Pancreas (tissue), 10 donors: ENCODE results near the gene DHRS9. TPM values are rescaled to one million over a fixed set of nuclear protein-coding genes. Genes with fewer than 3 reads are reported as not detected.

Source experiments
- ATAC-seq, 4 donors: fragments of 200-7000 bp; cut with Tn5 transposase; one replicate each; pipeline versions ENCODE4 v1.8.0 to v1.9.1; 2020; ENCODE audit warnings: mild to moderate bottlenecking in 4 of 4, moderate library complexity in 4 of 4
- DNase-seq, 6 donors: peaks; one replicate each; pipeline ENCODE4 v3.0.0-alpha.2; 2020
- FAIRE-seq: peaks from 2 replicates; lab custom pipeline; 2012; peaks lifted over from hg19 to GRCh38; lab: Jason Lieb, UNC
- H3K27ac ChIP-seq, 4 donors: fragments of 200-600 bp; sonication (generic); 1 replicate in 3 of 4; 2 replicates in 1 of 4; pipeline versions ENCODE4 v1.5.0 to v1.8.0; 2020
- H3K27me3 ChIP-seq, 4 donors: fragments of 200-600 bp; one replicate each; pipeline ENCODE4 v1.8.0; 2021
- H3K36me3 ChIP-seq, 3 donors: fragments of 200-600 bp; sonication (generic) in 1 of 3; one replicate each; pipeline versions ENCODE4 v1.5.0 to v1.8.0; 2020 to 2021
- H3K4me1 ChIP-seq, 3 donors: fragments of 200-600 bp; one replicate each; pipeline ENCODE4 v1.8.0; 2021
- H3K4me3 ChIP-seq, 4 donors: fragments of 200-600 bp; sonication (generic) in 2 of 4; one replicate each; pipeline versions ENCODE4 v1.5.0 to v1.8.0; 2020 to 2021
- H3K9me3 ChIP-seq, 4 donors: fragments of 200-600 bp; one replicate each; pipeline ENCODE4 v1.8.0; 2021
- CTCF ChIP-seq, 4 donors: fragments of 200-600 bp; sonication (generic) in 3 of 4; IDR thresholded peaks; one replicate each; pipeline versions ENCODE4 v1.5.0 to v1.8.0; 2021; ENCODE audit warnings: antibody characterized with exemption in 4 of 4
- WGBS, 2 donors: extraction: QIAGEN DNeasy Blood & Tissue Kit; methylation state at CpG; one replicate each; pipeline ENCODE4 v1.1.7; 2013; 5-methylcytosine and 5-hydroxymethylcytosine counted together
- intact Hi-C, 3 donors: fragments of 100-400 bp; cut with DNase I; formaldehyde crosslinking; loops; one replicate each; pipeline versions ENCODE4 v1.11.1 to v1.14.2; 2022
- polyA plus RNA-seq, 2 donors: library from polyadenylated mRNA; stranded (reverse); fragments of 200-250 nt; gene quantifications; one replicate each; pipeline ENCODE4 v1.2.3, GENCODE V29; 2013
- total RNA-seq, 6 donors: library from RNA; stranded (reverse); fragmentation: NEBNext Ultra II Directional in 4 of 6; extraction: Animal tissue kit (Norgen Biotek cat#: 25700) in 4 of 6; gene quantifications; one replicate each; pipeline versions ENCODE4 v1.2.1 to v1.2.4, GENCODE V29; 2021 to 2023
- donor health status: healthy with polysubstance abuse.
- donor health status: DM: no; HTN: no; CAD: no; lungs with moderate emphysema.
- donor health status: DM: no; HTN: no; CAD: no.
- donor health status: control.
- donor health status: control.
- donor health status: Bipolar disorder and iron deficiency.
- donor health status: DM: yes; HTN: yes; CAD: no.
- donor health status: DM: no; HTN: no; CAD: no.
- donor health status: DM: no; HTN: no; CAD: no.
- donor health status: DM: yes; HTN: yes; CAD: no.

The DHRS9 gene
- total and polyA plus RNA-seq, 8 donors: 0.12 to 3.4 (median 0.40) TPM; not detected in 1

- no peaks in the 10 kb centered on the region for H3K36me3 ChIP-seq
- no peak for TF ChIP-seq CTCF (IDR thresholded peaks at IDR 0.05)
- DNase-seq (no peak), ATAC-seq (no peak), FAIRE-seq (no peak)
- H3K27me3 ChIP-seq: no peaks in the 10 kb centered on the region
- no peaks in the 10 kb centered on the region for H3K4me1 ChIP-seq
- 74 to 85% methylated on average over 1 of the region's 1 CpG for WGBS, 2 donors
- H3K9me3 ChIP-seq: no peaks in the 10 kb centered on the region
- H3K27ac ChIP-seq: no peak overlapping the region
- intact Hi-C loops: no loop called here
- no peak overlapping the region for H3K4me3 ChIP-seq
These were observed 36.1 kb downstream of the DHRS9 start for GRCh38 chr2:169105476-169105875.

GRCh38 chr2:169106134-169106533, 36.8 kb downstream of the DHRS9 start:
- no peaks in the 10 kb centered on the region for H3K27me3 ChIP-seq
- H3K4me3 ChIP-seq: no peak overlapping the region
- intact Hi-C loops: no loop called here
- TF ChIP-seq CTCF (IDR thresholded peaks at IDR 0.05): no peak
- H3K9me3 ChIP-seq: no peaks in the 10 kb centered on the region
- 70 to 86% methylated on average over 2 of the region's 2 CpGs for WGBS, 2 donors
- no peak for DNase-seq
- no peak overlapping the region for H3K27ac ChIP-seq
- FAIRE-seq: no peak
- no peak for ATAC-seq
- no peaks in the 10 kb centered on the region for H3K36me3 ChIP-seq
- H3K4me1 ChIP-seq: no peaks in the 10 kb centered on the region

GRCh38 chr2:169106563-169107545, 37.5 kb downstream of the DHRS9 start:
- 73 to 82% methylated on average over 6 of the region's 6 CpGs for WGBS, 2 donors
- Histone ChIP-seq H3K27me3 (no peaks in the 10 kb centered on the region), H3K9me3 (no peaks in the 10 kb centered on the region), H3K4me1 (no peaks in the 10 kb centered on the region), H3K4me3 (no peak overlapping the region), H3K36me3 (no peaks in the 10 kb centered on the region), H3K27ac (no peak overlapping the region)
- DNase-seq: no peak
- TF ChIP-seq CTCF (IDR thresholded peaks at IDR 0.05): no peak
- no peak for FAIRE-seq
- intact Hi-C loops: no loop called here
- ATAC-seq: no peak

GRCh38 chr2:169107645-169108044, 38.3 kb downstream of the DHRS9 start:
- H3K9me3 ChIP-seq: no peaks in the 10 kb centered on the region
- H3K4me1 ChIP-seq: no peaks in the 10 kb centered on the region
- no peaks in the 10 kb centered on the region for H3K27me3 ChIP-seq
- no peak for ATAC-seq
- no peak for TF ChIP-seq CTCF (IDR thresholded peaks at IDR 0.05)
- no peak overlapping the region for H3K4me3 ChIP-seq
- no peak overlapping the region for H3K27ac ChIP-seq
- intact Hi-C loops: no loop called here
- no peak for FAIRE-seq
- DNase-seq: no peak
- H3K36me3 ChIP-seq: no peaks in the 10 kb centered on the region
- WGBS, 2 donors: 58 to 60% methylated on average over 2 of the region's 2 CpGs
